ENCODE data around the gene SLC23A2. TPM values are rescaled to one million over a fixed set of nuclear protein-coding genes. Genes with fewer than 3 reads are reported as not detected.

Gene SLC23A2
- total RNA-seq, 1 experiment from 2014 or later, result 16.3 TPM

DNA sequence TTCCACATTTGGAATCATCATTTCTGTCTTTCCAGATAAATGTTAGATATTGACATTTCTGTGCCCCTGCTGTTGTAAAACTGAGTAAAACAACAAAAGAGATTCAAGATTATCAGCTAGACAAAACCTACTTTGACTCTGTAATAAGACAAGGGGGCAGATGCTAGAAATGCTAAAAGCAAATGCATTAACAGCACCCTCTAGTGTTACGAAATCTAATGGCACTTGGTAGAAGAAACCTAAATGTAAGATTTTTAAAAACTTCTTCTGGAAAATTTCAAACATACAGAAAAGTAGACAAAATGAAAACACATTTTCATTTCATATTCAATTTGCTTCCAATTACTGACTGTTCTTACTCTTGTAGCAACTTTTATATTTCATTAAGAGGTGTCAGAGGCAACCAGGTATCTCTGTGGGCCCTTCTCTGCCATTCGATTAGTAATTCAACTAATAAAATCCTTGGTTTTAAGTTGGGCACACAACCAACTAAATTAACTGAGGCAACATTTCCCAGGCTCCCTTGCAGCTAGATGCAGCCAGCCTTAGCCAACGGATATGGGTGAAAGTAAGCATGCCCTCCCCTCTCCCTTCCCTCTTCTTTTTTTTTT is 45.0 kb downstream of the SLC23A2 start:
- Histone ChIP-seq H3K79me2 (ENCODE audit: insufficient read depth, low read length) (peaks cover 37% of the 10 kb centered on the region), H3K36me3 (ENCODE audit: control insufficient read depth in 1 of 2, insufficient read depth in 2 of 2, low read length in 2 of 2) (peaks cover 0 to 7% of the 10 kb centered on the region in 2 experiments; a peak in 1 of 4 replicates), H4K20me1 (ENCODE audit: insufficient read depth) (no peaks in the 10 kb centered on the region), H3K27me3 (ENCODE audit: insufficient read depth, low read length) (no peaks in the 10 kb centered on the region), H2AFZ (ENCODE audit: low read depth, low read length, poor library complexity, severe bottlenecking) (no peak overlapping the region), H3K27ac (ENCODE audit: low read depth, low read length) (no peak overlapping the region), H3K4me1 (ENCODE audit: control insufficient read depth in 1 of 2, insufficient read depth in 2 of 2, low read length in 2 of 2) (peaks cover 12 to 30% of the 10 kb centered on the region in 2 experiments), H3K9me3 (ENCODE audit: control insufficient read depth in 1 of 2, insufficient read depth in 1 of 2, low read depth in 1 of 2, low read length in 2 of 2) (peaks cover 0 to 5% of the 10 kb centered on the region in 2 experiments; a peak in 2 of 4 replicates), H3K9ac (ENCODE audit: low read length) (no peak overlapping the region), H3K9me2 (ENCODE audit: insufficient read depth) (no peaks in the 10 kb centered on the region), H3K4me2 (ENCODE audit: low read length) (no peak overlapping the region; the same call in 1 of the 2 replicates), H3K4me3 (replicated peaks in 1 of 2; ENCODE audit: low read depth in 1 of 2, low read length in 2 of 2) (no peak overlapping the region)
- DNase-seq (ENCODE audit: low read depth, low spot score), result peak; percentile 34
- peak; percentile 66 for ATAC-seq
- BruUV-seq (replicated peaks), result no TSS peak
- intact Hi-C loops (cut with micrococcal nuclease), result loop anchor here (1.0 to 5.0 kb wide), 3 partner anchors 12 to 349 kb away; no protein-coding TSS in a partner anchor
- ChIA-PET CTCF (interaction anchor here (0.6 to 2.5 kb wide), 14 partner anchors 9 to 343 kb away, joined by 3 to 12 read pairs (median 3); no protein-coding TSS in a partner anchor), RAD21 (ENCODE audit: low non-redundant PET in 1 of 2, low total read pairs in 2 of 2, uncharacterized antibody in 2 of 2, unreplicated experiment in 2 of 2) (interaction anchor here (0.8 to 1.0 kb wide), 2 partner anchors 58 to 197 kb away, joined by 3 read pairs; no protein-coding TSS in a partner anchor), POLR2A (no interaction called here)
- TF ChIP-seq SP1 (IDR thresholded peaks at IDR 0.05; ENCODE audit: low read depth) (no peak), ZBTB33 (IDR thresholded peaks at IDR 0.05; ENCODE audit: extremely low read depth, insufficient replicate concordance, low read length) (no peak), ZNF274 (IDR thresholded peaks at IDR 0.05; ENCODE audit: low read depth, low read length) (no peak), CTCF (IDR thresholded peaks at IDR 0.05 in 2 of 3, conservative IDR thresholded peaks at IDR 0.05 in 1 of 3; ENCODE audit: borderline replicate concordance in 1 of 3, insufficient read depth in 1 of 3, low read depth in 2 of 3, low read length in 2 of 3) (peak; percentile 72 to 90 (median 74)), CEBPB (IDR thresholded peaks at IDR 0.05; ENCODE audit: low read depth) (peak; percentile 35; the same call in 1 of the 2 replicates), EZH2phosphoT487 (IDR thresholded peaks at IDR 0.05; ENCODE audit: borderline replicate concordance) (no peak), POLR2A (IDR thresholded peaks at IDR 0.05; ENCODE audit: borderline replicate concordance, extremely low read depth, insufficient read depth, insufficient read length) (no peak), RAD21 (IDR thresholded peaks at IDR 0.05; ENCODE audit: low read depth) (peak; percentile 81), JUND (IDR thresholded peaks at IDR 0.05) (no peak), SIN3A (IDR thresholded peaks at IDR 0.05; ENCODE audit: low read depth) (no peak), ELF1 (IDR thresholded peaks at IDR 0.05; ENCODE audit: borderline replicate concordance, low read depth) (no peak), POLR2AphosphoS5 (IDR thresholded peaks at IDR 0.05; ENCODE audit: low read depth, low read length) (no peak), EZH2 (IDR thresholded peaks at IDR 0.05) (no peak), EGR1 (IDR thresholded peaks at IDR 0.05; ENCODE audit: low read depth) (0 out of 2 replicates have a peak, but pooled peaks have one; percentile 14), YY1 (IDR thresholded peaks at IDR 0.05; ENCODE audit: extremely low read depth, insufficient replicate concordance, low read depth, low read length) (no peak), SRF (IDR thresholded peaks at IDR 0.05; ENCODE audit: low read depth) (no peak), TCF7L2 (IDR thresholded peaks at IDR 0.05; ENCODE audit: borderline replicate concordance, extremely low read depth, insufficient read depth, insufficient read length) (no peak)
- TF ChIP-seq, protein P1, sequence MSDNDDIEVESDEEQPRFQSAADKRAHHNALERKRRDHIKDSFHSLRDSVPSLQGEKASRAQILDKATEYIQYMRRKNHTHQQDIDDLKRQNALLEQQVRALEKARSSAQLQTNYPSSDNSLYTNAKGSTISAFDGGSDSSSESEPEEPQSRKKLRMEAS (IDR thresholded peaks at IDR 0.05), result no peak
- TF ChIP-seq, protein P2, sequence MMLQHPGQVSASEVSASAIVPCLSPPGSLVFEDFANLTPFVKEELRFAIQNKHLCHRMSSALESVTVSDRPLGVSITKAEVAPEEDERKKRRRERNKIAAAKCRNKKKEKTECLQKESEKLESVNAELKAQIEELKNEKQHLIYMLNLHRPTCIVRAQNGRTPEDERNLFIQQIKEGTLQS (IDR thresholded peaks at IDR 0.05), result no peak
